ENCODE measurements around the gene RAB3C. TPM values are rescaled to one million over a fixed set of nuclear protein-coding genes. Genes with fewer than 3 reads are reported as not detected.

The RAB3C gene
- total and polyA plus RNA-seq, 10 donors: 0.06 to 2.0 (median 0.21) TPM; not detected in 2

DNA sequence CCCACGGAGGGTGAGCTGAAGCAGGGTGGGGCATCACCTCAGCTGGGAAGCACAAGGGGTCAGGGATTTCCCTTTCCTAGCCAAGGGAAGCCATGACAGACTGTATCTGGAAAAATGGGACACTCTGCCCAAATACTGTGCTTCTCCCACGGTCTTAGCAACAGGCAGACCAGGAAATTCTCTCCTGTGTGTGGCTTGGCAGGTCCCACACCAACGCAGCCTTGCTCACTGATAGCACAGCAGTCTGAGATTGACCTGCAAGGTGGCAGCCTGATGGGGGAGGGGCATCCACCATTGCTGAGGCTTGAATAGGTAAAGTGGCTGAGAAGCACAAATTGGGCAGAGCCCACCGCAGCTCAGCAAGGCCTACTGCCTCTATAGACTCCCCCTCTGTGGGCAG, 23.2 kb downstream of the RAB3C start:
- intact Hi-C loops (cut with DNase I; ENCODE audit: low total_unique reads): no loop called here
- H3K27ac ChIP-seq: no peak overlapping the region
- no peaks in the 10 kb centered on the region for H3K36me3 ChIP-seq
- WGBS, 5 donors: 64 to 84% (median 73%) methylated on average over 1 to 4 of the region's 4 CpGs
- DNase-seq: no peak
- no peak overlapping the region for H3K4me3 ChIP-seq
- H3K9me3 ChIP-seq: peaks cover 0 to 57% (median 36%) of the 10 kb centered on the region in 8 donors
- H3K27me3 ChIP-seq (replicated peaks in 1 of 7): no peaks in the 10 kb centered on the region
- TF ChIP-seq, protein P1, sequence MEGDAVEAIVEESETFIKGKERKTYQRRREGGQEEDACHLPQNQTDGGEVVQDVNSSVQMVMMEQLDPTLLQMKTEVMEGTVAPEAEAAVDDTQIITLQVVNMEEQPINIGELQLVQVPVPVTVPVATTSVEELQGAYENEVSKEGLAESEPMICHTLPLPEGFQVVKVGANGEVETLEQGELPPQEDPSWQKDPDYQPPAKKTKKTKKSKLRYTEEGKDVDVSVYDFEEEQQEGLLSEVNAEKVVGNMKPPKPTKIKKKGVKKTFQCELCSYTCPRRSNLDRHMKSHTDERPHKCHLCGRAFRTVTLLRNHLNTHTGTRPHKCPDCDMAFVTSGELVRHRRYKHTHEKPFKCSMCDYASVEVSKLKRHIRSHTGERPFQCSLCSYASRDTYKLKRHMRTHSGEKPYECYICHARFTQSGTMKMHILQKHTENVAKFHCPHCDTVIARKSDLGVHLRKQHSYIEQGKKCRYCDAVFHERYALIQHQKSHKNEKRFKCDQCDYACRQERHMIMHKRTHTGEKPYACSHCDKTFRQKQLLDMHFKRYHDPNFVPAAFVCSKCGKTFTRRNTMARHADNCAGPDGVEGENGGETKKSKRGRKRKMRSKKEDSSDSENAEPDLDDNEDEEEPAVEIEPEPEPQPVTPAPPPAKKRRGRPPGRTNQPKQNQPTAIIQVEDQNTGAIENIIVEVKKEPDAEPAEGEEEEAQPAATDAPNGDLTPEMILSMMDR (IDR thresholded peaks at IDR 0.05 in 8 of 11, conservative IDR thresholded peaks at IDR 0.05 in 3 of 11): no peak
- TF ChIP-seq POLR2A (IDR thresholded peaks at IDR 0.05): no peak
- no peak for TF ChIP-seq POLR2AphosphoS5 (IDR thresholded peaks at IDR 0.05)
- H3K4me1 ChIP-seq: no peaks in the 10 kb centered on the region

DNA sequence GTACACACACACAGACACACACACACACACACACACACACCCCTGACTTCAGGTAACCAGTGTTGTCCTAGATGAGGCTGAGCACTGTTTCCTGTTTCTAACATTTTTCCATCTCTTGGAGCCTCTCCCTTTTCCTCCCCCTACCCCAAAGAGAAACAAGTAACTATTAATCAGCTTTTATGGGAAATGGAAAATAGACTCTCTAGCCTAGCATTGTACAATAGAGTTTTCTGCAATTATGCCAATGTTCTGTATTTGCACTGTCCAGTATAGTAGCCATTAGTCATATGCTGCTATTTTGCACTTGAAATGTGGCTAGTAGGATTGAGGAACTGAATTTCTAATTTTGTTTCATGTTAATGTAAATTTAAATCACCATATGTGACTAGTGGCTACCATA, 33.1 kb downstream of the RAB3C start:
- intact Hi-C loops (cut with DNase I; ENCODE audit: low total_unique reads): no loop called here
- no peaks in the 10 kb centered on the region for H3K27me3 ChIP-seq (replicated peaks in 1 of 7)
- no peak overlapping the region for H3K4me3 ChIP-seq
- H3K4me1 ChIP-seq: no peaks in the 10 kb centered on the region
- peaks cover 0 to 1% (median 0%) of the 10 kb centered on the region in 8 donors for H3K9me3 ChIP-seq
- no peak for TF ChIP-seq POLR2A (IDR thresholded peaks at IDR 0.05)
- TF ChIP-seq, protein P1 (IDR thresholded peaks at IDR 0.05 in 8 of 11, conservative IDR thresholded peaks at IDR 0.05 in 3 of 11): no peak
- no peak for TF ChIP-seq POLR2AphosphoS5 (IDR thresholded peaks at IDR 0.05)
- DNase-seq: no peak
- H3K27ac ChIP-seq: no peak overlapping the region
- H3K36me3 ChIP-seq: no peaks in the 10 kb centered on the region

DNA sequence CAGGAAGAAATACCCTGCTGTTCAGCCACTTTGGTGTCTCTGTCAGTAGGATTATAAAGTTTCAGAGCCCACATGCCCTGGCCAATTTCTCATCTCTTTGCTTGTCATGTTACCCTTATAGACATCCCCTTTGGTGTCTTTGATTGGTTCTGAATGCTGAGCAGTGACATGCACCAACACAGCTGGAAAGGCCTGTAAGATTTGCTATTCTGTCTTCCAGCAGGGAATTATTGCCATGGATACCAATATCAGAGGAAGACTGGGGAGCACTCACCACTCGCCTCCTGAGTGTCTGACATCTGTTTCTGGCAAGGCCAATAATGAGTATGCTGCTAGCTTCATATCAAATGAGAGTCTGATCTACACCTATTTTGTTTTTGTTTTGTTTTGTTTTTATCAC, 34.4 kb downstream of the RAB3C start:
- no peaks in the 10 kb centered on the region for H3K36me3 ChIP-seq
- no peaks in the 10 kb centered on the region for H3K27me3 ChIP-seq (replicated peaks in 1 of 7)
- intact Hi-C loops (cut with DNase I; ENCODE audit: low total_unique reads): no loop called here
- H3K27ac ChIP-seq: no peak overlapping the region
- DNase-seq: no peak
- no peaks in the 10 kb centered on the region for H3K4me1 ChIP-seq
- TF ChIP-seq POLR2AphosphoS5 (IDR thresholded peaks at IDR 0.05) (no peak), POLR2A (IDR thresholded peaks at IDR 0.05) (no peak)
- TF ChIP-seq, protein P1 (IDR thresholded peaks at IDR 0.05 in 8 of 11, conservative IDR thresholded peaks at IDR 0.05 in 3 of 11): no peak
- H3K4me3 ChIP-seq: no peak overlapping the region
- 80 to 92% (median 85%) methylated on average over 1 of the region's 1 CpG for WGBS, 5 donors
- no peaks in the 10 kb centered on the region for H3K9me3 ChIP-seq

DNA sequence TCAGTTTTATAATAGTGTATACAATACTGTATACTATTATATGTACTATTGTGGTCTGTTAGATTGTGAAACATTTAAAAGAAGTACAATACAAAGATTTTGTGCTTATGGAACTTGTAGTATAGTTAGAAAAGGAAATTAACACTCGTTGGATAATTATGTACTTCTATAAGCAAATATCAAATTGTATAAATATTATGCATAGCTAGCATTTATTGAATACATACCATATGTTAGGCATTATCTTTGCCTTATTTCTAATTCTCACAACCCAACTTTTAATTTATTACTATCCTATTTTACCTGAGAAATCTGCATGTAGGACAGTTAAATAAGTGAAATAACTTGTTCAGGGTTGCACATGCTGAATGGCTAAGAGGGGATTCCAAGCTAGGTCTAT, 37.5 kb downstream of the RAB3C start:
- H3K4me1 ChIP-seq: no peaks in the 10 kb centered on the region
- TF ChIP-seq, protein P1 (IDR thresholded peaks at IDR 0.05 in 8 of 11, conservative IDR thresholded peaks at IDR 0.05 in 3 of 11): no peak
- TF ChIP-seq POLR2A (IDR thresholded peaks at IDR 0.05) (no peak), POLR2AphosphoS5 (IDR thresholded peaks at IDR 0.05) (no peak)
- H3K27me3 ChIP-seq (replicated peaks in 1 of 7): no peaks in the 10 kb centered on the region
- no peaks in the 10 kb centered on the region for H3K9me3 ChIP-seq
- intact Hi-C loops (cut with DNase I; ENCODE audit: low total_unique reads): no loop called here
- no peak for DNase-seq
- H3K27ac ChIP-seq: no peak overlapping the region
- no peak overlapping the region for H3K4me3 ChIP-seq
- H3K36me3 ChIP-seq: no peaks in the 10 kb centered on the region
- 77 to 95% (median 80%) methylated on average over 1 of the region's 1 CpG for WGBS, 5 donors

Measured in spleen (tissue), 11 donors.